Astrocyte of the hippocampus (primary cell): ENCODE data around the gene VPS37B.
"Not testable (repeated sequence)": the region's sequence is repeated elsewhere in the genome, so short reads cannot be mapped to it uniquely, and the experiment has no call there.

Experiments
- DNase-seq: peaks from one replicate; pipeline ENCODE4 v3.0.0; 2011; ENCODE audit warnings: low read depth, low spot score

The VPS37B gene

GRCh38 chr12:122905258-122905657 is 9.3 kb upstream of the VPS37B start:
- DNase-seq = not testable (repeated sequence)

- no peak for DNase-seq
Observed at GRCh38 chr12:122903693-122904034, 7.7 kb upstream of the VPS37B start.

GRCh38 chr12:122902854-122903692 is 7.1 kb upstream of the VPS37B start:
- no peak for DNase-seq

- DNase-seq = no peak
Observed at GRCh38 chr12:122899887-122900286, 4.0 kb upstream of the VPS37B start.

GRCh38 chr12:122896662-122897061 is 738 bp upstream of the VPS37B start:
- DNase-seq = no peak

GRCh38 chr12:122895320-122895703 is 612 bp downstream of the VPS37B start:
- peak; percentile 38 for DNase-seq

GRCh38 chr12:122894193-122895121 is 1.5 kb downstream of the VPS37B start:
- DNase-seq = peak; percentile 33

- DNase-seq = no peak
Observed at GRCh38 chr12:122893208-122894153, 2.4 kb downstream of the VPS37B start.

GRCh38 chr12:122892724-122893123 is 3.2 kb downstream of the VPS37B start:
- DNase-seq = not testable (repeated sequence)

- peak; percentile 79 for DNase-seq
Observed at GRCh38 chr12:122891661-122892525, 4.0 kb downstream of the VPS37B start.

GRCh38 chr12:122889761-122890520 is 6.0 kb downstream of the VPS37B start:
- DNase-seq = no peak

- peak; percentile 89 for DNase-seq
Observed at GRCh38 chr12:122888232-122888752, 7.6 kb downstream of the VPS37B start.

GRCh38 chr12:122887819-122888212 is 8.1 kb downstream of the VPS37B start:
- DNase-seq = no peak

- peak; percentile 75 for DNase-seq
Observed at GRCh38 chr12:122886851-122887818, 8.8 kb downstream of the VPS37B start.

- no peak for DNase-seq
Observed at GRCh38 chr12:122886161-122886560, 9.8 kb downstream of the VPS37B start.

- DNase-seq = no peak
Observed at GRCh38 chr12:122884860-122885259, 11.1 kb downstream of the VPS37B start.

GRCh38 chr12:122884091-122884826 is 11.7 kb downstream of the VPS37B start:
- DNase-seq = no peak
